ENCODE data around the gene SPAG8. TPM values are rescaled to one million over a fixed set of nuclear protein-coding genes. Genes with fewer than 3 reads are reported as not detected.

Gene SPAG8
- total RNA-seq, 2 experiments from 2014 or later = 1.3 to 1.5 TPM

DNA sequence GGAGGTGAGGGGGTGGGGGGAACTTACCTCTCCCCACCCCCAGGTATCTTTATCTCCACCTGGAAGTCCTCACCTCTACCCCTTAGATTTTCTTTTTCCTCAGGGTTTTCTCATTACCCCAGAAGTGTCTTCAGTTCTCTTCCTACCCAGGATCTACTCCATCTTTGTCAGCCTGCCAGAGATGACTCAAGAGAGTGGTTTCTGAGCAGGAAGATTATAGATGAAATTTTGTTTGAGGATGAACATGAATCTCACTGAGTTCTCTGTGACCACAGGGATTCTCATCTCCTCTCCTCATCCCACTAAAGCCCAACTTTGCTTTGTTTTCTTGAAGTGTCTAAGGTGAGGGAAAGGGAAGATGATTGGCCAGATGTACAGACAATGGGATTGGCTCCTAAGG lies 8.0 kb upstream of the SPAG8 start:
- Mint-ChIP-seq H3K9me3 (ENCODE audit: insufficient read depth) (no peaks in the 10 kb centered on the region), H3K36me3 (ENCODE audit: low read depth) (peaks cover 3% of the 10 kb centered on the region), H3K27ac (no peak overlapping the region), H3K4me1 (ENCODE audit: low read depth) (peaks cover 3% of the 10 kb centered on the region), H3K27me3 (ENCODE audit: low read depth) (peaks cover 22% of the 10 kb centered on the region), H3K4me3 (no peak overlapping the region)
- CTCF ChIA-PET = interaction anchor here (1.3 to 3.6 kb wide), 3 partner anchors 30 to 64 kb away, joined by 3 to 15 read pairs (median 4); no protein-coding TSS in a partner anchor
- POLR2A ChIA-PET = interaction anchor here (1.5 kb wide), 1 partner anchor 8 kb away, joined by 3 read pairs; the partner anchor contains the start of gene SPAG8
- ATAC-seq = no peak
- no peak for DNase-seq

DNA sequence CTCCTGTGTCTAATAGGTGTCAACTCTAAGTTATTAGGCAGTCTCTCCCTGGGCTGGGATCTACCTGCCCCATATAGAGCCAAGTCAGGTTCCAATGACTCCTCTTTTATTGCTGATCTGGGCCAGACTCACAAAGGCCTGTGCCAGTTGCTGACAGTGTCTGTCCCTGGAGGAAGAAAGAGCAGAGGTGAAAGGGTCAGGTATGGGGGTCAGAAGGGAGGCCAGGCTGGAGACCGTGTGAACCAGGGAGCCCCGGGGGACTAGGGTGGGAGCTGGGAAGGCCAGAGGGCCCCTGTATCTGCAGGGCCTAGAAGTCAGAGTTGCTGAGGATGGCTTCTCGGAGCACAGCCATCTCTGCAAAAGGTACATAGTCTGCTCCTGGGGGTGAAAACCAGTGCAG lies 6.3 kb upstream of the SPAG8 start:
- Mint-ChIP-seq H3K36me3 (ENCODE audit: low read depth) (peaks cover 3% of the 10 kb centered on the region), H3K4me1 (ENCODE audit: low read depth) (peaks cover 14% of the 10 kb centered on the region), H3K4me3 (no peak overlapping the region), H3K27ac (no peak overlapping the region), H3K9me3 (ENCODE audit: insufficient read depth) (no peaks in the 10 kb centered on the region), H3K27me3 (ENCODE audit: low read depth) (peaks cover 22% of the 10 kb centered on the region)
- DNase-seq = no peak
- CTCF ChIA-PET = interaction anchor here (1.0 kb wide), 1 partner anchor 28 kb away, joined by 4 read pairs; no protein-coding TSS in a partner anchor
- POLR2A ChIA-PET = no interaction called here
- no peak for ATAC-seq

GRCh38 chr9:35816708-35817107 lies 4.6 kb upstream of the SPAG8 start:
- ATAC-seq = no peak
- peaks cover 13% of the 10 kb centered on the region for H3K36me3 Mint-ChIP-seq (ENCODE audit: low read depth)
- peaks cover 30% of the 10 kb centered on the region for H3K4me1 Mint-ChIP-seq (ENCODE audit: low read depth)
- H3K27me3 Mint-ChIP-seq (ENCODE audit: low read depth) = peaks cover 17% of the 10 kb centered on the region
- DNase-seq = no peak
- no peak overlapping the region for H3K27ac Mint-ChIP-seq
- H3K9me3 Mint-ChIP-seq (ENCODE audit: insufficient read depth) = no peaks in the 10 kb centered on the region
- CTCF ChIA-PET = interaction anchor here (0.9 to 1.4 kb wide), 2 partner anchors 9 to 65 kb away, joined by 3 to 9 read pairs; no protein-coding TSS in a partner anchor
- POLR2A ChIA-PET = no interaction called here
- H3K4me3 Mint-ChIP-seq = peak overlapping the region; percentile 91

DNA sequence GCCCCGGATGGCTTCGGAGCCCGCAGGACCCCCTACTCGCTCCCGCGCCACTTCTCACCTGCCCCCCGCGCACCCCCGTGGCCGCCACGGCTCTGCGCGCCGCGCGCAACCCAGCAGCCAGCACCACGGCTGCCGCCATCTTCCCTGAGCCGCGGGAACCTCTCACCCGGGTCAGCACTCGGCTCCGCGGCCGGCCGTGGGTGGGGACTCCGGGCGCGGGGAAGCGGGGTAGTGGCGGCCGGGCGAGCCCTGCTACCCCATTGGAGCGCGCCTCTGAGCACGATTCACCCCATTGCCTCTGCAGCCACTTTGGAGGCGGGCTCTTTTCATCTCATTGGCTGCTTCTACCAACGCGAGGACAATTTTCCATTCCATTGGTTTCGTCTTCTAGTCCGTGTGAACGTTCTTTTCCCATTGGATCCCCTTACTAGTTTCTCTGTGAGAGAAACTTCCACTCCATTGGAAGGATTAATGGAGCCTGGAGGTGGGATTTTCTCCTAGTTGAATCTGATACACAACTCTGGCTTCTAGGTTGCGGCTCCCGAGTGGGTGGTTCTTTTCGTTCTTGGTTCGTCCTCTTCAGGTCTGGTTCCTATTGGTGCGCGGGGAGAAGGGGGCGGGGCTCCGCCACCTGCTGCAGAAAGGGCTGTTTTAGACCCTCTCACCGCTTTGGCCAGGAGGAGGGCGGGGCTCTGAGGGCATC lies 2.9 kb upstream of the SPAG8 start, which contains the start of gene HINT2:
Gene HINT2, minus strand, starts transcription at position 202 of the 703 bp plus-strand sequence. Its CDS starts 63 bp downstream, at position 139.
- Mint-ChIP-seq H3K9me3 (ENCODE audit: insufficient read depth) (no peaks in the 10 kb centered on the region), H3K4me1 (ENCODE audit: low read depth) (peaks cover 47% of the 10 kb centered on the region), H3K27me3 (ENCODE audit: low read depth) (peaks cover 14% of the 10 kb centered on the region), H3K36me3 (ENCODE audit: low read depth) (peaks cover 17% of the 10 kb centered on the region), H3K4me3 (peak within 1 kb of the TSS; percentile 91), H3K27ac (peak within 1 kb of the TSS; percentile 95)
- DNase-seq (peak; percentile 100), ATAC-seq (peak; percentile 82)
- POLR2A ChIA-PET = interaction anchor here (0.9 to 1.5 kb wide), 5 partner anchors 9 to 83 kb away, joined by 3 to 6 read pairs (median 4); partner anchors contain the start of genes FAM221B, GBA2, RGP1 and TLN1
- CTCF ChIA-PET = interaction anchor here (1.2 to 4.1 kb wide), 13 partner anchors 8 to 119 kb away, joined by 3 to 33 read pairs (median 7); partner anchors contain the start of genes CREB3, FAM221B, TLN1 and TMEM8B

- Mint-ChIP-seq H3K27me3 (ENCODE audit: low read depth) (peaks cover 14% of the 10 kb centered on the region), H3K36me3 (ENCODE audit: low read depth) (peaks cover 20% of the 10 kb centered on the region), H3K4me1 (ENCODE audit: low read depth) (peaks cover 51% of the 10 kb centered on the region), H3K27ac (peak overlapping the region; percentile 95), H3K9me3 (ENCODE audit: insufficient read depth) (no peaks in the 10 kb centered on the region), H3K4me3 (peak overlapping the region; percentile 91)
- POLR2A ChIA-PET = interaction anchor here (0.9 to 1.5 kb wide), 5 partner anchors 8 to 83 kb away, joined by 3 to 6 read pairs (median 4); partner anchors contain the start of genes FAM221B, GBA2, RGP1 and TLN1
- ATAC-seq = peak; percentile 12
- peak; percentile 73 for DNase-seq
- CTCF ChIA-PET = interaction anchor here (0.7 to 4.1 kb wide), 15 partner anchors 9 to 167 kb away, joined by 3 to 33 read pairs (median 6); partner anchors contain the start of genes CREB3, FAM221B, TLN1 and TMEM8B
Observed at GRCh38 chr9:35814106-35814840, 2.2 kb upstream of the SPAG8 start.

GRCh38 chr9:35813434-35814105 lies 1.5 kb upstream of the SPAG8 start:
- CTCF ChIA-PET = interaction anchor here (0.7 to 4.1 kb wide), 16 partner anchors 9 to 167 kb away, joined by 3 to 42 read pairs (median 6); partner anchors contain the start of genes CREB3, FAM221B, TLN1 and TMEM8B
- peak overlapping the region; percentile 91 for H3K4me3 Mint-ChIP-seq
- H3K4me1 Mint-ChIP-seq (ENCODE audit: low read depth) = peaks cover 51% of the 10 kb centered on the region
- H3K27me3 Mint-ChIP-seq (ENCODE audit: low read depth) = peaks cover 14% of the 10 kb centered on the region
- no peak for DNase-seq
- no peak for ATAC-seq
- no peaks in the 10 kb centered on the region for H3K9me3 Mint-ChIP-seq (ENCODE audit: insufficient read depth)
- peak overlapping the region; percentile 43 for H3K27ac Mint-ChIP-seq
- H3K36me3 Mint-ChIP-seq (ENCODE audit: low read depth) = peaks cover 20% of the 10 kb centered on the region
- POLR2A ChIA-PET = interaction anchor here (1.0 to 1.5 kb wide), 6 partner anchors 12 to 82 kb away, joined by 3 to 6 read pairs (median 4); partner anchors contain the start of genes FAM221B, GBA2, RGP1 and TLN1

DNA sequence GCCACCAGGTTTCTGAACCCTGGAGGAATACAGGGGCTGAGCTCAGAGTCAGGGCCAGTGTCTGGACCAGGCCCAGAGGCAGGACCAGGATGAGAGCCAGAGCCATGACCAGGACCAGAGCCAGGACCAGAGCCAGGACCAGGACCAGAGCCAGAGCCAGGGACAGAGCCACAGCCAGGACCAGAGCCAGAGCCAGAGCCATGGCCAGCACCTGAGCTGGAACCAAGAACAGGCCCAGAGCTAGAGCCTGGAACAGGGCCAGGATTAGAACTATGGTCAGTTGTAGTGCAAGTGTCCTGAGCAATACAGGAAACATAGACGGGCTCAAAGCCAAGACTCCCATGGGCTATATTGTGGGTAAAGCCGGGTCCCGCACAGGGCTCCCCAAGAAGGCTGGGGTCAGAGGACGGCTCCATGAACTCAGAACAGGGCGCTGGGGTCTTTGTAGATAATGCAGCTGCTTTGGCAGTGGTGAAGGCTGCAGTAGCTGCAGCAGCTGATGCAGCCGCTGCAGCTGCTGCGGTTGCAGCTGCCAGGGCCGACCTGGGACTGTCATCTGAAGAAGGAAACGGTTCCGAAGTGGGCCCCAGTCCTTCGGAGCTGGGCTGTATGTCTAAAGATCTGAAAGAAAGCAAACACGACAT lies 559 bp downstream of the SPAG8 start:
- ATAC-seq = no peak
- H3K9me3 Mint-ChIP-seq (ENCODE audit: insufficient read depth) = no peaks in the 10 kb centered on the region
- peak overlapping the region; percentile 77 for H3K4me3 Mint-ChIP-seq
- H3K27ac Mint-ChIP-seq = peak overlapping the region; percentile 96
- no peak for DNase-seq
- CTCF ChIA-PET = interaction anchor here (0.6 to 4.1 kb wide), 18 partner anchors 13 to 1713 kb away, joined by 3 to 42 read pairs (median 3); partner anchors contain the start of genes CREB3, FAM221B, TLN1 and TMEM8B
- H3K27me3 Mint-ChIP-seq (ENCODE audit: low read depth) = no peaks in the 10 kb centered on the region
- POLR2A ChIA-PET = interaction anchor here (0.6 to 2.3 kb wide), 10 partner anchors 9 to 676 kb away, joined by 3 to 6 read pairs (median 4); partner anchors contain the start of genes CCDC107, CREB3, FAM221B and GBA2
- H3K36me3 Mint-ChIP-seq (ENCODE audit: low read depth) = peaks cover 23% of the 10 kb centered on the region
- peaks cover 51% of the 10 kb centered on the region for H3K4me1 Mint-ChIP-seq (ENCODE audit: low read depth)

- no peak for ATAC-seq
- H3K27ac Mint-ChIP-seq = no peak overlapping the region
Observed at GRCh38 chr9:35810122-35810521, 1.9 kb downstream of the SPAG8 start.

GRCh38 chr9:35808433-35808832 lies 3.6 kb downstream of the SPAG8 start:
- peaks cover 38% of the 10 kb centered on the region for H3K4me1 Mint-ChIP-seq (ENCODE audit: low read depth)
- H3K9me3 Mint-ChIP-seq (ENCODE audit: insufficient read depth) = no peaks in the 10 kb centered on the region
- DNase-seq (no peak), ATAC-seq (no peak)
- H3K27ac Mint-ChIP-seq = no peak overlapping the region
- ChIA-PET CTCF (interaction anchor here (0.6 to 1.6 kb wide), 2 partner anchors 18 to 293 kb away, joined by 3 read pairs; no protein-coding TSS in a partner anchor), POLR2A (no interaction called here)
- H3K4me3 Mint-ChIP-seq = no peak overlapping the region
- H3K27me3 Mint-ChIP-seq (ENCODE audit: low read depth) = no peaks in the 10 kb centered on the region
- H3K36me3 Mint-ChIP-seq (ENCODE audit: low read depth) = peaks cover 25% of the 10 kb centered on the region

More at GRCh38 chr9:35810122-35810521, 1.9 kb downstream of the SPAG8 start:
- peaks cover 48% of the 10 kb centered on the region for H3K4me1 Mint-ChIP-seq (ENCODE audit: low read depth)
- no peak for DNase-seq
- ChIA-PET POLR2A (no interaction called here), CTCF (interaction anchor here (3.6 kb wide), 1 partner anchor 15 kb away, joined by 42 read pairs; no protein-coding TSS in a partner anchor)
- H3K36me3 Mint-ChIP-seq (ENCODE audit: low read depth) = peaks cover 25% of the 10 kb centered on the region
- H3K27me3 Mint-ChIP-seq (ENCODE audit: low read depth) = no peaks in the 10 kb centered on the region
- no peak overlapping the region for H3K4me3 Mint-ChIP-seq
- H3K9me3 Mint-ChIP-seq (ENCODE audit: insufficient read depth) = no peaks in the 10 kb centered on the region

DNA sequence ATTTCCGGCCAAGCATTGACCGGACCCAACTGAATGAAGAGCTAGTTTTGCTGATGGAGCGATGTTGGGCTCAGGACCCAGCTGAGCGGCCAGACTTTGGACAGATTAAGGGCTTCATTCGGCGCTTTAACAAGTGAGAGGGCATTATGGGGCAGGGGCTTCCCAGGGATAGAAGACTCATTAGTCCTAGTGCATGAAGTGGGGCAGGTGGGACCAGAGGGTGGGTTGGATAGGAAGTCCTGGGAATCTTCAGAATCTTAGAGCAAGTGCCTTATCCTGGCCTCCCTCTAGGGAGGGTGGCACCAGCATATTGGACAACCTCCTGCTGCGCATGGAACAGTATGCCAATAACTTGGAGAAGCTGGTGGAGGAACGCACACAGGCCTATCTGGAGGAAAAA lies 6.0 kb downstream of the SPAG8 start:
- Mint-ChIP-seq H3K27me3 (ENCODE audit: low read depth) (no peaks in the 10 kb centered on the region), H3K27ac (no peak overlapping the region), H3K4me3 (no peak overlapping the region), H3K4me1 (ENCODE audit: low read depth) (peaks cover 15% of the 10 kb centered on the region), H3K36me3 (ENCODE audit: low read depth) (peaks cover 16% of the 10 kb centered on the region), H3K9me3 (ENCODE audit: insufficient read depth) (no peaks in the 10 kb centered on the region)
- DNase-seq = no peak
- no peak for ATAC-seq
- ChIA-PET POLR2A (interaction anchor here (0.9 kb wide), 1 partner anchor 8 kb away, joined by 3 read pairs; the partner anchor contains the start of gene HINT2), CTCF (interaction anchor here (0.7 to 1.8 kb wide), 2 partner anchors 20 to 76 kb away, joined by 4 read pairs; no protein-coding TSS in a partner anchor)
